Stimulated activated CD4-positive, alpha-beta T cell treated with anti-CD3 and anti-CD28 coated beads, Interleukin-1b, Interleukin-23, amount 100 ng/mL, for 4 hours (primary cell): Measurements from ENCODE around the gene MLIP.
"Not testable (repeated sequence)": the region's sequence is repeated elsewhere in the genome, so short reads cannot be mapped to it uniquely, and the experiment has no call there.

Experiments used
- DNase-seq, 2 donors: peaks; one replicate each; pipeline ENCODE4 v3.0.0-alpha.2; 2020; ENCODE audit warnings: low read depth in 2 of 2

The MLIP gene

GRCh38 chr6:54234539-54234938, 123.3 kb downstream of the MLIP start:
- DNase-seq, result no peak

DNA sequence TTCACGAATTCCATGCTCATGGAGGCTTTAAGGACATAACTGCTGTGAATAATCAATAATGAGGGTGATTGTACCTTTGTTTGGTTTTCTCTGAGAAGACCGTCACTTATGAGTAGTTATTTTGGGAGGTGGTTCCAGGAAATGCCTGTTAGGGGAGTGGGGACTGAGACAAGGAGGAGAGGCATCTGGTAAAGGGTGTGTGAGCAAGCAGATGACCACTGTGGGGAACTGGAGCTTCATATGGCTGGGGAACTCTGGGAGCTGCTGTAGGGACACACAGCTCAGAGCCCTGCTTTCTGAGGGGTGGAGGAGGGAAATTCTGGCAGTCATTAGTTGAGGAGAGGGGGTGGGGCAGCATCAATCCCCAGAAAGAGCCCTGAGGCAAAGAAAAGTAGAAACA, 125.7 kb downstream of the MLIP start:
- no peak for DNase-seq

DNA sequence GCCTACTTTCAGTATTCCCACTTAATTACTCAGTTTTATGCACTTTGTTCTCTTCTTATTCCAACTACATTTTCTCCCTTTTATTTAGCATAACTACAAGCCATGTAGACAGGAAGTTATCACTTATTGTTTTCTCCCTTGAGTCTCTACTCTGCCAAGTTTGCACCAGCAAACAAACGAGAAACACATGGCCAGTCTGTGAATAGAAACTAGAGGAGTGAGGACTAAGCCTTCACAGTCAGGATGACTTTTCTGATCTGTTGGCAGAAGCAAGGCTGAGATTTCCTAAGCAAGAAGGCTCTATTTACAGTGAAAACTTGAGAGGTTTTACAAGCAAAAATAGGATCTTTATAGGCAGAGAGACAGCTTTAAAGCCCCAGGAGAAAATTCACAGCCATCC, 127.2 kb downstream of the MLIP start:
- DNase-seq, result no peak

DNA sequence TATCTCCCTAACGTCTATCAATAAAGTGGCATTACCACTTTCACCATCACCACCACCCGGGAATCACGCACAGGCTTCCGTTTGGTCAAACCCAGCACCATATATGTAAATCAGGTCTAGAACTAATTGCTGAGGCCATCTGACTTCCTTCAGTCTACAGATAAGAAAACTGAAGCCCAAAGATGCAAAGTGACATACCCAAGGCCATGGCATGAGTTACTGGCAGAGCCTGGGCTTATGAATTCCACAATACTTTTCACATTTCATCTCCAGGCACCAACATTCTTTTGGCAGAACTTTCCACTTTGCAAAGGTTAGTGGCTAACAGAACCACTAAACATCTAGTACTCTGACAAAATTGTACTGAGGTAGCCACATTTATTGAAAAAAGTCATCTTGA, 132.5 kb downstream of the MLIP start:
- no peak for DNase-seq

DNA sequence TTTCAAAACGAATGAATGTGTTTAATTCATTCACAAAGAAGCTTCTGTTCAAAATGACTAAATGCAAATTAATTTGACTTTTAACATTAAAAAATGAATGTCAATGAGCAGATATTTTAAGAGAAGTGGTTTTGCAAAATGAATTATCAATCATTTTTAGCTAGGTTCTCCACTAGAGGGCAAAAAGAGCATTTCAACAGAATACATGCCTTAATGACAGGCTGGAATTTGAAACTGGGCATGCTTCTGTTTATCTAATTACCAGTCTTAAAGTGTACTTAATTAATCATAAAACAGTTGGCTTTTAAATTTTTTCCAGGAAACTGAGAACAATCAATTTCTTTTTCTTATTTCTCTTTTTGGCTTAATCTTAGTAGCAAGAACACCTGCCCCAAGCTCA, 133.2 kb downstream of the MLIP start:
- no peak for DNase-seq

- DNase-seq, result no peak
Measured at GRCh38 chr6:54245265-54245664, 134.0 kb downstream of the MLIP start.

GRCh38 chr6:54248319-54248718, 137.1 kb downstream of the MLIP start:
- no peak for DNase-seq

DNA sequence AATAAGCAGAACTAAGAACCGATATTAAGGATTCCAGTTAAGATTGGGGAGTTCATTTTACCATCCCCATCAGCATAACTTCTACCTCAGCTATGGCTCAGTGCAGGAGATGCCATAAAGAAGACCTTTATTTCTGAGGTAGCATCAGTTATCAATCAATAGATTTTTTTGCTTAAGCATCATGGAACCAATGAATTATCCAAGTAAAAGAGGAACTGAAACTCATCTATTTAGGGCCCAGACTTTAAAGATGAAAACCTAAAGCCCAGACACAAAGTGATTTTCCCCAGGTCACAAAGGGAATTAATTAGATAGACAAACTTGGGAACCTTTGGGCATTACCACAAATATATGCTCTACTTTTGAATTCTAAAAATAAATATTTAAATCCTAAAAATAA, 137.8 kb downstream of the MLIP start:
- DNase-seq, result no peak

GRCh38 chr6:54249812-54250211, 138.6 kb downstream of the MLIP start:
- not testable (repeated sequence) for DNase-seq

GRCh38 chr6:54252496-54252895, 141.3 kb downstream of the MLIP start:
- DNase-seq, result no peak

DNA sequence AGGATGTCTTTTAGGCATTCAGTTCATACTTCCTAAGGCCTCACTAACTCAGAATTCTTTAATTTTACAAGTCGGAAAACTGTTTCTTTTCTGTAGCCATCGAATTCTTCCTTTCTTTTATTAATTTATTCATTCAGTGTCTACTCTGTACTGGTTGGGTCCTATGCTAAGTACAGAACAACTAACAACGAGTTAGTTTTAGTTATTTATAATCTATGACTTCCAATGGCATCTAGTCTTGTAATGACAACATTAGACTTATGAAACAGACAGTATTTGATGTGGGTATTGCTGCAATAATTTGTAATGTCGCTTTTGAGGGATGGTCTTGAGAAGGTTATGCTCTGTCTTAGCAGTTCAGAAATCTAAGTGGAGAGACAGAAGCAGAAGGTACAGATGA, 141.7 kb downstream of the MLIP start:
- DNase-seq, result no peak

DNA sequence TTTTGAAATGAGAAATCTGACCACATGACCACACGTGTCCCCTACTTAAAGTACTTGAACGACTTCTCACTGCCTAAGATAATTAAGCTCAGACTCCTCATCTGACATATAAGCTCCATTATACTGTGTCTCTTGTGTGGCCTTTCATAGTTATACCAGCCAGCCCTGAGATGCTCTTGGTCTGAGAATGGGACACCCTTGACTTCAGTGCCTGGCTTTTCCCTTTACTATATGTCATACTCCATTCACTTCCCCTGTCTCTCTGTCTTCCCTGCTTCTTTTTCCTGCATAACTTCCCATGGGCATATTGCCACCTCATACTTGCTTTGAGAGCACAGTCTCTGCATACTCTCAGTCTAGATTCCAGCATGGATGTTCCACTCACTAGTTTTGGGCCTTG, 143.6 kb downstream of the MLIP start:
- DNase-seq, result no peak

DNA sequence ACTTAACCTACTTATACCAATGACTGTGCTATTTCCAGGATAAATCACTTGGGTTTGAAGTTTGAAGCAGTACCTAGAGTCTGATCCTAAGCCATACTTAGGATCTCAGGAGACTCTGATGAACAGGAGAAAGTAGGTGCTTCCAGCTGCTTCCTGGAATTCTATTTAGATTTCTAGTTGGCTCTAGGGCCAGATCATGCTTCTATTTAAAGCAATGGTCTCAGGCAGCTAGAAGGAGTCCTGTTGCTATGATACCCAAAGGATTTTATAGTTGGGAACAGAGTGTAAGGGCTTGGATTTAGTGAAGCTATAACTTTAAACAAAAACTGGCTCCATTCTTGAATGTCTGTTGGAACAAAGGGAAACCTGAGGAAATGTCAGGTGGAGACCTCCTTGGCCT, 144.6 kb downstream of the MLIP start:
- no peak for DNase-seq

DNA sequence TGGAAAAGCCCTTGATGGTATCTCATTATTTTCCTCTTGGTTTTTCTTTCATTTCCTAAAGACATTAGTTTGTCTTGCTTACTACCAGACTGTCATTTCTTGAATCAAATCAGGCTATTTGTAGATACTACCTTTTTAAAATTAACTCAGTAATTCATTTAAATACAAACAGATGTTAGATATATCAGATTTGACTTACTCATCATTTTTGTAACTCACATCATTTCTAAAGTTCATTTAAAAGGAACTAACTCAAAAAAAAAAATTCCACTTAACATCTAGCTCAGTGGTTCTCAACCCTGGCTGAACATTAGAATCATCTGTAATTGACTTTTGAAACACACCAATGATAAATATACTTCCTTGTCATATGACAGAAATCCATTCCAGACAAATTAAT, 148.8 kb downstream of the MLIP start:
- no peak for DNase-seq

GRCh38 chr6:54262499-54262898, 151.3 kb downstream of the MLIP start:
- no peak for DNase-seq

- no peak for DNase-seq
Measured at GRCh38 chr6:54262971-54263370, 151.7 kb downstream of the MLIP start.

GRCh38 chr6:54264581-54265272, 153.5 kb downstream of the MLIP start:
- DNase-seq, result no peak

- DNase-seq, result no peak
Measured at GRCh38 chr6:54266400-54266923, 155.2 kb downstream of the MLIP start.

DNA sequence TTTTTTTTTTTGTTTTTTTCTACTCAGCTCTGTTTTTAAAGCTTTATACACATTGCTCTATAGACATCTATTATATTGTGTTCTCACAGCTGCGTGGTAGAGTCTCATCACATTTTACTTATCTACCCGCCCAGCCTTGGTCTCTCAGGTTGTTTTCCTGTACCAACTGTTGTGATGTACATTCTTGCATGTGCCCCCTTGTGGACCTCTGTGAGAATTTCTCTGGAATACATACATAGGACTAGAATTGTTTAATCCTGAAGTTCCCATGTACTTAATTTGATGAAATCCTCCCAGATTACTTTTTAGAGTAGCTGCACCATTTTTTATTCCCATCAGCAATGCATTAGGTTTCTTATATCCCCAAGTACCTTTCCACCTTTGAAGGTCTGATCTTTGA, 156.6 kb downstream of the MLIP start:
- no peak for DNase-seq

- no peak for DNase-seq
Measured at GRCh38 chr6:54273214-54273820, 162.1 kb downstream of the MLIP start.

GRCh38 chr6:54274383-54274782, 163.1 kb downstream of the MLIP start:
- DNase-seq, result no peak

DNA sequence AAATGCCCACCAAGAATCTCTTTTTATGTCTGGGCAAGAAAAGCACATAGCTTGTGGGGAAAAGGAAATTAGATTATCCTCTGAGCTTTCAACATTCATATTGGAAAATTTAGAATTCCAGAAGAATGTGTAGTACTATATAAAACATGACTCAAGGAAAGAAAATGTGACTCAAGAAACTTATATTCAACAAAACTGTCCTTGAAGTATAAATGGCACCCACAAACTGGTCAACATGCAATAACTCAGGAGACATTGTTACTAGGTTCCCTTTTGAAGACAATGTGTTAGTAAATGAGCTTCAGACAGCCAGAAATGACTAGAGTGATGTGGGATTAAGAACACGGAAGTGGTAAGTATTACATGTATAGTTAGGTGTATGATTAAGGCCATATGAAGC, 170.9 kb downstream of the MLIP start:
- no peak for DNase-seq

GRCh38 chr6:54284161-54284860, 173.1 kb downstream of the MLIP start:
- DNase-seq, result no peak
